WTC11 (cell line): Measurements from ENCODE around the gene PPHLN1.

Source experiments
- CREB1 ChIP-seq: sonication (generic); formaldehyde crosslinking; IDR thresholded peaks from 2 replicates; pipeline ENCODE4 v1.8.0; 2023; ENCODE audit warnings: mild to moderate bottlenecking, missing genetic modification reagents
- CREM ChIP-seq: sonication (generic); formaldehyde crosslinking; IDR thresholded peaks from 2 replicates; pipeline ENCODE4 v1.8.1; 2022; ENCODE audit warnings: mild to moderate bottlenecking, missing genetic modification reagents, moderate library complexity
- CTCF ChIP-seq: fragments of 200-600 bp; IDR thresholded peaks from 2 replicates; pipeline ENCODE4 v1.8.0; 2022; ENCODE audit warnings: antibody characterized with exemption
- USF2 ChIP-seq: sonication (generic); formaldehyde crosslinking; IDR thresholded peaks from 2 replicates; pipeline ENCODE4 v1.8.1; 2023; ENCODE audit warnings: mild to moderate bottlenecking, missing genetic modification reagents, moderate library complexity
- ZNF138 ChIP-seq: sonication (generic); formaldehyde crosslinking; conservative IDR thresholded peaks from 2 replicates; pipeline ENCODE4 v1.8.1; 2022; ENCODE audit warnings: mild to moderate bottlenecking, moderate library complexity, missing genetic modification reagents
- TF ChIP-seq, protein P1 (sequence below): sonication (generic); formaldehyde crosslinking; conservative IDR thresholded peaks from 2 replicates; pipeline ENCODE4 v1.8.1; 2022; ENCODE audit warnings: mild to moderate bottlenecking, missing genetic modification reagents

DNA sequence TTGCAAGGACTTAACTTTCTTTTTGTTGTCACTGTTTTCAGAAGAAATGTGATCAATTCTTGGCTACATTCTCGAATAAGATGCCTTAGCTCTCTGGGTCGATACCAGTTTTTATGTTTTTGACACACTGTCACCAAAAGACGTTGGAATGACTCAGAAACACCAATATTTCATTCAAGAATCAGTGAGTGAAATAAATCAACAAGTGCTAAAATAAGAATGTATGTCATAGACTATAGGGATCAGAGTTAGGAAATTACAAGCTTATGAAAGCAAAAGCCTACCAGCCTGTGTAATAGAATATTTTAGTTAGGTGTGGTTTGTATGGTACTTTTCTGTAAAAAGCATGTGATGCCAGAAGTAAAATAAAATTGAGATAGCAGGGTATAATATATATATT, 17.8 kb downstream of the PPHLN1 start:
- TF ChIP-seq, protein P1, sequence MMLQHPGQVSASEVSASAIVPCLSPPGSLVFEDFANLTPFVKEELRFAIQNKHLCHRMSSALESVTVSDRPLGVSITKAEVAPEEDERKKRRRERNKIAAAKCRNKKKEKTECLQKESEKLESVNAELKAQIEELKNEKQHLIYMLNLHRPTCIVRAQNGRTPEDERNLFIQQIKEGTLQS (CRISPR knock-in tag): no peak
- TF ChIP-seq CREM (CRISPR knock-in tag) (no peak), CTCF (no peak), USF2 (CRISPR knock-in tag) (no peak), CREB1 (CRISPR knock-in tag) (no peak), ZNF138 (CRISPR knock-in tag) (no peak)
